ENCODE data around the gene CREB5. TPM values are rescaled to one million over a fixed set of nuclear protein-coding genes. Genes with fewer than 3 reads are reported as not detected.

The CREB5 gene
- total RNA-seq, 1 experiment from 2014 or later = 0.49 TPM

DNA sequence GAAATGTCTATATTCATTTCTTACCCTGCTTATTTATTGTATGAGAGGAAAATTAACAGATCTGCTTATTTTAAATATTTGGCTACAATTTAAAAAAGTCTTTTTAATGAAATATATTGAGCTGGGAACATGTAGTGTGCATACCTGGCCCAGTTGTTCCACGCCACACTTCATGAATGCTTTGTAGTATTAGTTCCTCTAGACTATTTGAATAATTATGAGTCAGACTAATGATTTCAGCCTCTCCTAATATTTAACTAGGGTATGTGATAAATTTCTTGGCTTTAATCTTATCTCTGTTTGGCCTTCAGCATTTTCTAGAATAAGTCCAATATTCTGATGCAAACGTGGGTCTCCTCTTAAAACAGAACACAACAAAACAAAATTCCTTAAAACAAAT, 226.6 kb downstream of the CREB5 start:
- H2AFZ ChIP-seq (ENCODE audit: low read depth, low read length, poor library complexity, severe bottlenecking) = no peak overlapping the region
- H3K9me2 ChIP-seq (ENCODE audit: insufficient read depth) = no peaks in the 10 kb centered on the region
- no peak overlapping the region for H3K27ac ChIP-seq (ENCODE audit: low read depth, low read length)
- H3K27me3 ChIP-seq (ENCODE audit: insufficient read depth, low read length) = peaks cover 44% of the 10 kb centered on the region; the same call in 1 of the 2 replicates
- ChIA-PET POLR2A (no interaction called here), RAD21 (ENCODE audit: low non-redundant PET in 1 of 2, low total read pairs in 2 of 2, uncharacterized antibody in 2 of 2, unreplicated experiment in 2 of 2) (no interaction called here), CTCF (no interaction called here)
- DNase-seq (ENCODE audit: low read depth, low spot score) = no peak
- H3K9me3 ChIP-seq (ENCODE audit: control insufficient read depth in 1 of 2, insufficient read depth in 1 of 2, low read depth in 1 of 2, low read length in 2 of 2) = no peaks in the 10 kb centered on the region
- no peaks in the 10 kb centered on the region for H3K79me2 ChIP-seq (ENCODE audit: insufficient read depth, low read length)
- intact Hi-C loops (cut with micrococcal nuclease) = no loop called here
- TF ChIP-seq ZFX (IDR thresholded peaks at IDR 0.05) (no peak), CBX3 (IDR thresholded peaks at IDR 0.05; ENCODE audit: low read depth) (no peak), EGR1 (IDR thresholded peaks at IDR 0.05; ENCODE audit: low read depth) (no peak), SP1 (IDR thresholded peaks at IDR 0.05; ENCODE audit: low read depth) (no peak), ZNF274 (IDR thresholded peaks at IDR 0.05; ENCODE audit: low read depth, low read length) (no peak), CEBPB (IDR thresholded peaks at IDR 0.05; ENCODE audit: low read depth) (no peak), POLR2AphosphoS5 (IDR thresholded peaks at IDR 0.05; ENCODE audit: low read depth, low read length) (no peak), SIN3A (IDR thresholded peaks at IDR 0.05; ENCODE audit: low read depth) (no peak), TCF7L2 (IDR thresholded peaks at IDR 0.05; ENCODE audit: borderline replicate concordance, extremely low read depth, insufficient read depth, insufficient read length) (no peak), JUND (IDR thresholded peaks at IDR 0.05) (no peak), RAD21 (IDR thresholded peaks at IDR 0.05; ENCODE audit: low read depth) (no peak)
- TF ChIP-seq, protein P1, sequence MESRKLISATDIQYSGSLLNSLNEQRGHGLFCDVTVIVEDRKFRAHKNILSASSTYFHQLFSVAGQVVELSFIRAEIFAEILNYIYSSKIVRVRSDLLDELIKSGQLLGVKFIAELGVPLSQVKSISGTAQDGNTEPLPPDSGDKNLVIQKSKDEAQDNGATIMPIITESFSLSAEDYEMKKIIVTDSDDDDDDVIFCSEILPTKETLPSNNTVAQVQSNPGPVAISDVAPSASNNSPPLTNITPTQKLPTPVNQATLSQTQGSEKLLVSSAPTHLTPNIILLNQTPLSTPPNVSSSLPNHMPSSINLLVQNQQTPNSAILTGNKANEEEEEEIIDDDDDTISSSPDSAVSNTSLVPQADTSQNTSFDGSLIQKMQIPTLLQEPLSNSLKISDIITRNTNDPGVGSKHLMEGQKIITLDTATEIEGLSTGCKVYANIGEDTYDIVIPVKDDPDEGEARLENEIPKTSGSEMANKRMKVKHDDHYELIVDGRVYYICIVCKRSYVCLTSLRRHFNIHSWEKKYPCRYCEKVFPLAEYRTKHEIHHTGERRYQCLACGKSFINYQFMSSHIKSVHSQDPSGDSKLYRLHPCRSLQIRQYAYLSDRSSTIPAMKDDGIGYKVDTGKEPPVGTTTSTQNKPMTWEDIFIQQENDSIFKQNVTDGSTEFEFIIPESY (IDR thresholded peaks at IDR 0.05; ENCODE audit: extremely low read depth, insufficient replicate concordance, low read length) = no peak
- TF ChIP-seq, protein P2, sequence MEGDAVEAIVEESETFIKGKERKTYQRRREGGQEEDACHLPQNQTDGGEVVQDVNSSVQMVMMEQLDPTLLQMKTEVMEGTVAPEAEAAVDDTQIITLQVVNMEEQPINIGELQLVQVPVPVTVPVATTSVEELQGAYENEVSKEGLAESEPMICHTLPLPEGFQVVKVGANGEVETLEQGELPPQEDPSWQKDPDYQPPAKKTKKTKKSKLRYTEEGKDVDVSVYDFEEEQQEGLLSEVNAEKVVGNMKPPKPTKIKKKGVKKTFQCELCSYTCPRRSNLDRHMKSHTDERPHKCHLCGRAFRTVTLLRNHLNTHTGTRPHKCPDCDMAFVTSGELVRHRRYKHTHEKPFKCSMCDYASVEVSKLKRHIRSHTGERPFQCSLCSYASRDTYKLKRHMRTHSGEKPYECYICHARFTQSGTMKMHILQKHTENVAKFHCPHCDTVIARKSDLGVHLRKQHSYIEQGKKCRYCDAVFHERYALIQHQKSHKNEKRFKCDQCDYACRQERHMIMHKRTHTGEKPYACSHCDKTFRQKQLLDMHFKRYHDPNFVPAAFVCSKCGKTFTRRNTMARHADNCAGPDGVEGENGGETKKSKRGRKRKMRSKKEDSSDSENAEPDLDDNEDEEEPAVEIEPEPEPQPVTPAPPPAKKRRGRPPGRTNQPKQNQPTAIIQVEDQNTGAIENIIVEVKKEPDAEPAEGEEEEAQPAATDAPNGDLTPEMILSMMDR (IDR thresholded peaks at IDR 0.05 in 2 of 3, conservative IDR thresholded peaks at IDR 0.05 in 1 of 3; ENCODE audit: borderline replicate concordance in 1 of 3, insufficient read depth in 1 of 3, low read depth in 2 of 3, low read length in 2 of 3) = no peak
- TF ChIP-seq, protein P3, sequence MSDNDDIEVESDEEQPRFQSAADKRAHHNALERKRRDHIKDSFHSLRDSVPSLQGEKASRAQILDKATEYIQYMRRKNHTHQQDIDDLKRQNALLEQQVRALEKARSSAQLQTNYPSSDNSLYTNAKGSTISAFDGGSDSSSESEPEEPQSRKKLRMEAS (IDR thresholded peaks at IDR 0.05) = no peak
- no peaks in the 10 kb centered on the region for H3K4me1 ChIP-seq (ENCODE audit: control insufficient read depth in 1 of 2, insufficient read depth in 2 of 2, low read length in 2 of 2)
- H4K20me1 ChIP-seq (ENCODE audit: insufficient read depth) = no peaks in the 10 kb centered on the region
- H3K4me2 ChIP-seq (ENCODE audit: low read length) = no peak overlapping the region
- BruUV-seq (replicated peaks) = no TSS peak
- no peaks in the 10 kb centered on the region for H3K36me3 ChIP-seq (ENCODE audit: control insufficient read depth in 1 of 2, insufficient read depth in 2 of 2, low read length in 2 of 2)
- H3K4me3 ChIP-seq (replicated peaks in 1 of 2; ENCODE audit: low read depth in 1 of 2, low read length in 2 of 2) = no peak overlapping the region
- H3K9ac ChIP-seq (ENCODE audit: low read length) = no peak overlapping the region
- no peak for ATAC-seq
